ENCODE data around the gene VGLL4.

GRCh38 chr3:11522953-11523571, 120.7 kb downstream of the VGLL4 start:
- TF ChIP-seq, protein P1, sequence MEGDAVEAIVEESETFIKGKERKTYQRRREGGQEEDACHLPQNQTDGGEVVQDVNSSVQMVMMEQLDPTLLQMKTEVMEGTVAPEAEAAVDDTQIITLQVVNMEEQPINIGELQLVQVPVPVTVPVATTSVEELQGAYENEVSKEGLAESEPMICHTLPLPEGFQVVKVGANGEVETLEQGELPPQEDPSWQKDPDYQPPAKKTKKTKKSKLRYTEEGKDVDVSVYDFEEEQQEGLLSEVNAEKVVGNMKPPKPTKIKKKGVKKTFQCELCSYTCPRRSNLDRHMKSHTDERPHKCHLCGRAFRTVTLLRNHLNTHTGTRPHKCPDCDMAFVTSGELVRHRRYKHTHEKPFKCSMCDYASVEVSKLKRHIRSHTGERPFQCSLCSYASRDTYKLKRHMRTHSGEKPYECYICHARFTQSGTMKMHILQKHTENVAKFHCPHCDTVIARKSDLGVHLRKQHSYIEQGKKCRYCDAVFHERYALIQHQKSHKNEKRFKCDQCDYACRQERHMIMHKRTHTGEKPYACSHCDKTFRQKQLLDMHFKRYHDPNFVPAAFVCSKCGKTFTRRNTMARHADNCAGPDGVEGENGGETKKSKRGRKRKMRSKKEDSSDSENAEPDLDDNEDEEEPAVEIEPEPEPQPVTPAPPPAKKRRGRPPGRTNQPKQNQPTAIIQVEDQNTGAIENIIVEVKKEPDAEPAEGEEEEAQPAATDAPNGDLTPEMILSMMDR (IDR thresholded peaks at IDR 0.05), result no peak
- TF ChIP-seq EZH2phosphoT487 (IDR thresholded peaks at IDR 0.05), result no peak
- TF ChIP-seq EZH2 (IDR thresholded peaks at IDR 0.05), result no peak

Data from neural progenitor cell (in vitro differentiated cells).